HG03196 (cell line): Measurements from ENCODE around the gene TGFBR3.
"Not testable (repeated sequence)": the region's sequence is repeated elsewhere in the genome, so short reads cannot be mapped to it uniquely, and the experiment has no call there.

Source experiments
- ATAC-seq: cut with Tn5 transposase; IDR thresholded peaks from one replicate; pipeline ENCODE4 v1.9.1; 2021; ENCODE audit not compliant: unreplicated experiment

Gene TGFBR3

GRCh38 chr1:91851130-91852010, 34.6 kb downstream of the TGFBR3 start:
- no peak for ATAC-seq

GRCh38 chr1:91850708-91851107, 35.2 kb downstream of the TGFBR3 start:
- ATAC-seq, result no peak

GRCh38 chr1:91847851-91848250, 38.1 kb downstream of the TGFBR3 start:
- ATAC-seq, result no peak

GRCh38 chr1:91846639-91847013, 39.3 kb downstream of the TGFBR3 start:
- ATAC-seq, result no peak

- ATAC-seq, result no peak
Observed at GRCh38 chr1:91846007-91846638, 39.8 kb downstream of the TGFBR3 start.

- ATAC-seq, result no peak
Observed at GRCh38 chr1:91844862-91845528, 41.0 kb downstream of the TGFBR3 start.

- no peak for ATAC-seq
Observed at GRCh38 chr1:91843843-91844242, 42.1 kb downstream of the TGFBR3 start.

- no peak for ATAC-seq
Observed at GRCh38 chr1:91842563-91842962, 43.4 kb downstream of the TGFBR3 start.

- ATAC-seq, result no peak
Observed at GRCh38 chr1:91842056-91842455, 43.9 kb downstream of the TGFBR3 start.

- not testable (repeated sequence) for ATAC-seq
Observed at GRCh38 chr1:91840276-91840675, 45.7 kb downstream of the TGFBR3 start.

GRCh38 chr1:91836331-91837040, 49.5 kb downstream of the TGFBR3 start:
- no peak for ATAC-seq

- ATAC-seq, result no peak
Observed at GRCh38 chr1:91835087-91835521, 50.8 kb downstream of the TGFBR3 start.

- ATAC-seq, result not testable (repeated sequence)
Observed at GRCh38 chr1:91834549-91834948, 51.4 kb downstream of the TGFBR3 start.

GRCh38 chr1:91833946-91834345, 52.0 kb downstream of the TGFBR3 start:
- no peak for ATAC-seq

GRCh38 chr1:91831132-91831930, 54.6 kb downstream of the TGFBR3 start:
- no peak for ATAC-seq

- no peak for ATAC-seq
Observed at GRCh38 chr1:91830242-91831131, 55.5 kb downstream of the TGFBR3 start.

- no peak for ATAC-seq
Observed at GRCh38 chr1:91829293-91830153, 56.4 kb downstream of the TGFBR3 start.

- ATAC-seq, result no peak
Observed at GRCh38 chr1:91828583-91829281, 57.2 kb downstream of the TGFBR3 start.
